Measurements from ENCODE around the gene ADGRB3.
A peak's percentile ranks its signal among the peaks of the same experiment; 100 is the strongest.

Gene ADGRB3

GRCh38 chr6:68947721-68948120 lies 312.6 kb downstream of the ADGRB3 start:
- no peaks in the 10 kb centered on the region for H3K9me3 ChIP-seq (ENCODE audit: low read length)
- H3K4me2 ChIP-seq (ENCODE audit: low read length), result 0 out of 2 replicates have a peak overlapping the region, but pooled peaks have one; percentile 14
- H3K27ac ChIP-seq (ENCODE audit: low read depth, low read length, poor library complexity, severe bottlenecking), result peak overlapping the region; percentile 51
- no peak overlapping the region for H3K4me3 ChIP-seq (ENCODE audit: low read depth, low read length, poor library complexity, severe bottlenecking)
- H4K20me1 ChIP-seq (ENCODE audit: insufficient read depth, low read length), result no peaks in the 10 kb centered on the region
- H3K36me3 ChIP-seq (ENCODE audit: insufficient read depth, low read length), result no peaks in the 10 kb centered on the region
- H3K27me3 ChIP-seq (ENCODE audit: insufficient read depth, low read length), result no peaks in the 10 kb centered on the region
- TF ChIP-seq, protein P1, sequence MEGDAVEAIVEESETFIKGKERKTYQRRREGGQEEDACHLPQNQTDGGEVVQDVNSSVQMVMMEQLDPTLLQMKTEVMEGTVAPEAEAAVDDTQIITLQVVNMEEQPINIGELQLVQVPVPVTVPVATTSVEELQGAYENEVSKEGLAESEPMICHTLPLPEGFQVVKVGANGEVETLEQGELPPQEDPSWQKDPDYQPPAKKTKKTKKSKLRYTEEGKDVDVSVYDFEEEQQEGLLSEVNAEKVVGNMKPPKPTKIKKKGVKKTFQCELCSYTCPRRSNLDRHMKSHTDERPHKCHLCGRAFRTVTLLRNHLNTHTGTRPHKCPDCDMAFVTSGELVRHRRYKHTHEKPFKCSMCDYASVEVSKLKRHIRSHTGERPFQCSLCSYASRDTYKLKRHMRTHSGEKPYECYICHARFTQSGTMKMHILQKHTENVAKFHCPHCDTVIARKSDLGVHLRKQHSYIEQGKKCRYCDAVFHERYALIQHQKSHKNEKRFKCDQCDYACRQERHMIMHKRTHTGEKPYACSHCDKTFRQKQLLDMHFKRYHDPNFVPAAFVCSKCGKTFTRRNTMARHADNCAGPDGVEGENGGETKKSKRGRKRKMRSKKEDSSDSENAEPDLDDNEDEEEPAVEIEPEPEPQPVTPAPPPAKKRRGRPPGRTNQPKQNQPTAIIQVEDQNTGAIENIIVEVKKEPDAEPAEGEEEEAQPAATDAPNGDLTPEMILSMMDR (IDR thresholded peaks at IDR 0.05; ENCODE audit: low read length), result no peak
- no peak for TF ChIP-seq EZH2 (IDR thresholded peaks at IDR 0.05; ENCODE audit: borderline replicate concordance, low read length)
- peaks cover 36% of the 10 kb centered on the region for H3K4me1 ChIP-seq (ENCODE audit: insufficient read depth, low read length, severe bottlenecking)
- H2AFZ ChIP-seq (ENCODE audit: low read length), result no peak overlapping the region
- no peaks in the 10 kb centered on the region for H3K79me2 ChIP-seq (ENCODE audit: insufficient read depth, low read length)
- no peak overlapping the region for H3K9ac ChIP-seq (ENCODE audit: low read length)
- H3K9me2 ChIP-seq (ENCODE audit: low read depth, low read length), result no peaks in the 10 kb centered on the region
- H3F3A ChIP-seq (ENCODE audit: insufficient read depth, low read length), result 0 out of 2 replicates have a peak, but pooled peaks cover 2% of the 10 kb centered on the region

GRCh38 chr6:68951270-68951669 lies 316.2 kb downstream of the ADGRB3 start:
- no peak overlapping the region for H3K27ac ChIP-seq (ENCODE audit: low read depth, low read length, poor library complexity, severe bottlenecking)
- H3K9ac ChIP-seq (ENCODE audit: low read length), result no peak overlapping the region
- no peaks in the 10 kb centered on the region for H4K20me1 ChIP-seq (ENCODE audit: insufficient read depth, low read length)
- H3K9me2 ChIP-seq (ENCODE audit: low read depth, low read length), result no peaks in the 10 kb centered on the region
- no peaks in the 10 kb centered on the region for H3K27me3 ChIP-seq (ENCODE audit: insufficient read depth, low read length)
- H2AFZ ChIP-seq (ENCODE audit: low read length), result peak overlapping the region; percentile 74
- no peaks in the 10 kb centered on the region for H3K9me3 ChIP-seq (ENCODE audit: low read length)
- H3K4me2 ChIP-seq (ENCODE audit: low read length), result no peak overlapping the region
- H3K36me3 ChIP-seq (ENCODE audit: insufficient read depth, low read length), result no peaks in the 10 kb centered on the region
- H3K4me1 ChIP-seq (ENCODE audit: insufficient read depth, low read length, severe bottlenecking), result peaks cover 31% of the 10 kb centered on the region
- H3F3A ChIP-seq (ENCODE audit: insufficient read depth, low read length), result 0 out of 2 replicates have a peak, but pooled peaks cover 2% of the 10 kb centered on the region
- no peaks in the 10 kb centered on the region for H3K79me2 ChIP-seq (ENCODE audit: insufficient read depth, low read length)
- TF ChIP-seq EZH2 (IDR thresholded peaks at IDR 0.05; ENCODE audit: borderline replicate concordance, low read length), result no peak
- TF ChIP-seq, protein P1 (IDR thresholded peaks at IDR 0.05; ENCODE audit: low read length), result no peak
- H3K4me3 ChIP-seq (ENCODE audit: low read depth, low read length, poor library complexity, severe bottlenecking), result no peak overlapping the region

DNA sequence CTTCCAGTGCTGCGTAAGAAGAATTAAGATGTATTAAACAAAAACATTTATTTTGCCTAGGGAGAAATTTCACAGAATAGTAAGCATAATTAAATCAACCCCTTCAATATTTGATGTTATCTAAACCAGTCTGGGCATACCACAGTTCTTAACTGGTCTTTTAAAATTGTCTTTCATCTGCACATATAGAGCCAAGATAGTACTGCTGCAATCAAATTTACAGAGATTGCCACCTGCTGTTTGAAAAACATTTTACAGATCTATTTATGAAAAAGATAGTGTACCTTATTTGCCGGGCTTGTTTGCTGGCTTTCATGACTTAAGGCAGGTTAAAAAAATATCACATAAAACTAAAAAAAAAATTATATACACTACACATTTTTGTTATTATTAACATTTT lies 323.2 kb downstream of the ADGRB3 start:
- Histone ChIP-seq H3K4me3 (ENCODE audit: low read depth, low read length, poor library complexity, severe bottlenecking) (no peak overlapping the region), H3K36me3 (ENCODE audit: insufficient read depth, low read length) (no peaks in the 10 kb centered on the region), H3K79me2 (ENCODE audit: insufficient read depth, low read length) (no peaks in the 10 kb centered on the region), H3K9me2 (ENCODE audit: low read depth, low read length) (no peaks in the 10 kb centered on the region), H3K9me3 (ENCODE audit: low read length) (no peaks in the 10 kb centered on the region), H3K27ac (ENCODE audit: low read depth, low read length, poor library complexity, severe bottlenecking) (no peak overlapping the region), H2AFZ (ENCODE audit: low read length) (no peak overlapping the region), H3F3A (ENCODE audit: insufficient read depth, low read length) (no peaks in the 10 kb centered on the region), H3K4me1 (ENCODE audit: insufficient read depth, low read length, severe bottlenecking) (peaks cover 12% of the 10 kb centered on the region), H3K27me3 (ENCODE audit: insufficient read depth, low read length) (no peaks in the 10 kb centered on the region), H3K9ac (ENCODE audit: low read length) (no peak overlapping the region), H4K20me1 (ENCODE audit: insufficient read depth, low read length) (no peaks in the 10 kb centered on the region), H3K4me2 (ENCODE audit: low read length) (no peak overlapping the region)
- TF ChIP-seq, protein P1 (IDR thresholded peaks at IDR 0.05; ENCODE audit: low read length), result peak; percentile 48
- no peak for TF ChIP-seq EZH2 (IDR thresholded peaks at IDR 0.05; ENCODE audit: borderline replicate concordance, low read length)
